Measurements from ENCODE around the gene CYB5RL.

GRCh38 chr1:54225986-54226559, 26.2 kb upstream of the CYB5RL start:
- no peak for TF ChIP-seq POLR2AphosphoS5 (IDR thresholded peaks at IDR 0.05; ENCODE audit: insufficient read depth in 1 of 2, low read depth in 1 of 2)
- no peak for TF ChIP-seq CTCF (IDR thresholded peaks at IDR 0.05)
